Esophagus squamous epithelium (tissue), 5 donors: Measurements from ENCODE around the gene USP35. TPM values are rescaled to one million over a fixed set of nuclear protein-coding genes. Genes with fewer than 3 reads are reported as not detected.
A peak's percentile ranks its signal among the peaks of the same experiment; 100 is the strongest.

Experiments
- DNase-seq: peaks from one replicate; lab custom pipeline; 2025; lab: John Stamatoyannopoulos, UW
- H3K27ac ChIP-seq, 4 donors: fragments of 200-600 bp; sonication (generic); one replicate each; pipeline ENCODE4 v1.5.1; 2016 to 2019; ENCODE audit warnings: mild to moderate bottlenecking in 1 of 4
- H3K27me3 ChIP-seq, 4 donors: fragments of 200-600 bp; sonication (generic); 1 replicate in 3 of 4; 2 replicates in 1 of 4; pipeline versions ENCODE4 v1.5.1 to v1.6.0; 2017 to 2021; ENCODE audit warnings: antibody characterized with exemption in 1 of 4
- H3K36me3 ChIP-seq, 3 donors: fragments of 200-600 bp; sonication (generic); one replicate each; pipeline ENCODE4 v1.5.1; 2016 to 2019
- H3K4me1 ChIP-seq, 3 donors: fragments of 200-600 bp; sonication (generic); one replicate each; pipeline ENCODE4 v1.5.1; 2017 to 2019
- H3K4me3 ChIP-seq, 4 donors: fragments of 200-600 bp; sonication (generic); 1 replicate in 3 of 4; 2 replicates in 1 of 4; pipeline ENCODE4 v1.5.1; 2016 to 2019; ENCODE audit warnings: mild to moderate bottlenecking in 2 of 4, moderate library complexity in 1 of 4
- H3K9me3 ChIP-seq, 3 donors: fragments of 200-600 bp; sonication (generic); one replicate each; pipeline ENCODE4 v1.5.1; 2016 to 2019
- POLR2A ChIP-seq, 4 donors: fragments of 450-650 bp; IDR thresholded peaks; one replicate each; pipeline ENCODE4 v1.6.1; 2017; ENCODE audit warnings: antibody characterized with exemption in 4 of 4, mild to moderate bottlenecking in 4 of 4, moderate library complexity in 3 of 4
- WGBS, 2 donors: methylation state at CpG; one replicate each; pipeline ENCODE4 v1.1.5; 2018; 5-methylcytosine and 5-hydroxymethylcytosine counted together
- intact Hi-C: fragments of 100-400 bp; cut with DNase I; formaldehyde crosslinking; loops from one replicate; pipeline ENCODE4 v1.15.0; 2022
- total RNA-seq, 4 donors: library from RNA; depleted of rRNA; stranded (reverse); fragments of >200 nt; gene quantifications; one replicate each; pipeline ENCODE4 v1.1.0, GENCODE V29; 2016
- TF ChIP-seq, protein P1 (sequence below), 6 experiments: fragments of 450-650 bp in 4 of 6; fragments of 200-600 bp in 2 of 6; sonication (generic) in 2 of 6; IDR thresholded peaks; one replicate each; pipeline ENCODE4 v1.5.1; 2016 to 2019; ENCODE audit warnings: antibody characterized with exemption in 6 of 6, mild to moderate bottlenecking in 4 of 6, moderate library complexity in 4 of 6
- donor health status: DM: yes; HTN: yes; CAD: no.

USP35 gene
- total RNA-seq, 4 donors from 2014 or later: 4.5 to 7.0 (median 6.1) TPM

DNA sequence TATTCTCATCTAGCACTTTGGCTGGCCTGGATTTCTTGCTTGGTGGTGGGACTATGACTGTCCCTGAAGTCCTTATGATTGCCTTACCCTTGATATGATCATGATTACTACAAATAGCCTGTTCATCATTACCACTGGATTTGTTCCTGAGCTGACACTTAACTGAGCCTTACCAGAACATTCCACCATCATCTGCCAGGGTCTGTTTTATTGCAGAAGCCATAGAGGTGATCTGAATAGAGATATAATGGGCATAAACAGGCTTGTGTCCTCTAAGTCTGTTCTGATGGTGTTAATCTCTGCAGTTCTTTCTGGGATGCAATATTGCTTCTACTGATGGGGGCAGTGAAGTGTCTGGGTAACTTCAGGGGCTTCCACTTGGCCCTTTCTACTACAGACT, 36.9 kb upstream of the USP35 start:
- intact Hi-C loops: no loop called here
- no peak for DNase-seq
- Histone ChIP-seq H3K4me3 (no peak overlapping the region), H3K4me1 (peaks cover 0 to 17% (median 0%) of the 10 kb centered on the region in 3 donors), H3K9me3 (no peaks in the 10 kb centered on the region), H3K27ac (no peak overlapping the region), H3K36me3 (no peaks in the 10 kb centered on the region), H3K27me3 (no peaks in the 10 kb centered on the region)
- no peak for TF ChIP-seq POLR2A (IDR thresholded peaks at IDR 0.05)
- TF ChIP-seq, protein P1, sequence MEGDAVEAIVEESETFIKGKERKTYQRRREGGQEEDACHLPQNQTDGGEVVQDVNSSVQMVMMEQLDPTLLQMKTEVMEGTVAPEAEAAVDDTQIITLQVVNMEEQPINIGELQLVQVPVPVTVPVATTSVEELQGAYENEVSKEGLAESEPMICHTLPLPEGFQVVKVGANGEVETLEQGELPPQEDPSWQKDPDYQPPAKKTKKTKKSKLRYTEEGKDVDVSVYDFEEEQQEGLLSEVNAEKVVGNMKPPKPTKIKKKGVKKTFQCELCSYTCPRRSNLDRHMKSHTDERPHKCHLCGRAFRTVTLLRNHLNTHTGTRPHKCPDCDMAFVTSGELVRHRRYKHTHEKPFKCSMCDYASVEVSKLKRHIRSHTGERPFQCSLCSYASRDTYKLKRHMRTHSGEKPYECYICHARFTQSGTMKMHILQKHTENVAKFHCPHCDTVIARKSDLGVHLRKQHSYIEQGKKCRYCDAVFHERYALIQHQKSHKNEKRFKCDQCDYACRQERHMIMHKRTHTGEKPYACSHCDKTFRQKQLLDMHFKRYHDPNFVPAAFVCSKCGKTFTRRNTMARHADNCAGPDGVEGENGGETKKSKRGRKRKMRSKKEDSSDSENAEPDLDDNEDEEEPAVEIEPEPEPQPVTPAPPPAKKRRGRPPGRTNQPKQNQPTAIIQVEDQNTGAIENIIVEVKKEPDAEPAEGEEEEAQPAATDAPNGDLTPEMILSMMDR (IDR thresholded peaks at IDR 0.05): no peak

DNA sequence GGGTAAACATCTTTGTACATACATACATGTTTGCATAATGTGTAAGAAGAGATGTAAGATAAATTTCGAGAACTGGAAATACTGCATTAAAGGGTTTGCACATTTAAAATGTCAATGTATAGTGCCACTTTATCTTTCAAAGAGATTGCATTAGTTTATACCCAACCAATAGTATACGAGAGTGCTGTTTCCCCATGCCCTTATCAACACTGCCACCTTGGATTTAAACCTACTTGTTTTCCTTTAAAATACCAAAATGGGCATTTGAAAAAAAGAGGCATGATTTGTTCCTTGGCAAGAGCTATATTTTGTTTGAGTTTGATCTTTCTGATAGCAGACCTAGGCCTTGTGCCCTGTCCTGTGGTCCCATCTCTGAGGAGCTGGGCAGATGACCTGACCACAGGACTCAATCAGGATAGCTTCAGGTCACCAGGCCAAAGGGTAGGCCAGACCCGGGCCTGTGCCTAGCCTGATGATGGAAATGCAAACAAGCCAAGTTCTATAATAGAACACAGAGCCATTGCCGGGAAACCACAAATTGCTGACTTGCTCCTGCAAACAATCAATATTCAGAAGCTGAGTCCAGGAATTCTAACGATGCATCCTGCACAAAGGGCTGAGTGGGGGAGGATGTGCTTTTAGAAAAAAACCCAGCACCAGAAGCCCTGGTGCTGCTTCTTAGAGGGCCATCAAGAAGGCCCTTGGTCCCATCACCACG, 32.4 kb upstream of the USP35 start:
- WGBS, 2 donors: 71 to 73% methylated on average over 5 to 6 of the region's 6 CpGs
- no peak for DNase-seq
- no peak overlapping the region for H3K27ac ChIP-seq
- peaks cover 0 to 6% (median 0%) of the 10 kb centered on the region in 3 donors for H3K4me1 ChIP-seq
- TF ChIP-seq, protein P1 (IDR thresholded peaks at IDR 0.05): no peak
- TF ChIP-seq POLR2A (IDR thresholded peaks at IDR 0.05): no peak
- intact Hi-C loops: no loop called here
- H3K36me3 ChIP-seq: no peaks in the 10 kb centered on the region
- H3K9me3 ChIP-seq: no peaks in the 10 kb centered on the region
- no peaks in the 10 kb centered on the region for H3K27me3 ChIP-seq
- no peak overlapping the region for H3K4me3 ChIP-seq

DNA sequence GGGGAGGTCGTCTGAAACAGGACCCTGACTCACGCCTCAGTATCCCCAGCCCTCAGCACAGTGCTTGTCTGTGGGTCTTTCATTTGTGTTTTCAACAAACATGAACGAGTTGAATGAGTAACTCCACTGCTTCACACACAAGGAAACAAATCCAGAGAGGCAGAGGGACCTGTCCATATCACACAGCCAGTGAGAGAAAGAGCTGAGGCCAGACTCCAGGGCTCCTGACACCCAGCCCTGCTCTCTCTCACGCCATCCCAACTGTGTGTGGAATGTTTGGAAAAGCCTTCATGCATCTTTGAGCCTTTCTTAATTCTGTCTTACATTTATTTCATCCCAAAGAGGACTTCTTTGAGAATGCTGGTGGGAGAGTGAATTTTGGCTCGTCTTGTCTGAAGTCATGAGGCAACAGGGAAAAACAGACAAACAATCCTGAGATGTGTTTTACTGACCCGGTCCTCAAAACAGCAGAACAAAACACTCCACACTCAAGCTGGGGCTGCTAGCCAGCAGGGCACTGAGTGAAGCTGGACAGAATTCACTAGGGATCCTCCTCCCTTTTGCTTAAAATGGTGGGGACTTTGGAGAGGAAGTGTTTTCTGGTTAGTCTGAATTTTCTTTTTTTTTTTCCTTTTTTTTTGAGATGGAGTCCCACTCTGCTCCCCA, 29.6 kb upstream of the USP35 start:
- intact Hi-C loops: no loop called here
- Histone ChIP-seq H3K27me3 (no peaks in the 10 kb centered on the region), H3K27ac (peak overlapping the region in 3 of 4 donors; percentile 9 to 57 (median 50)), H3K4me1 (peaks cover 0 to 18% (median 0%) of the 10 kb centered on the region in 3 donors), H3K4me3 (no peak overlapping the region), H3K36me3 (no peaks in the 10 kb centered on the region), H3K9me3 (no peaks in the 10 kb centered on the region)
- WGBS, 2 donors: 45 to 47% methylated on average over 6 of the region's 6 CpGs
- no peak for DNase-seq
- TF ChIP-seq, protein P1 (IDR thresholded peaks at IDR 0.05): no peak
- TF ChIP-seq POLR2A (IDR thresholded peaks at IDR 0.05): no peak

DNA sequence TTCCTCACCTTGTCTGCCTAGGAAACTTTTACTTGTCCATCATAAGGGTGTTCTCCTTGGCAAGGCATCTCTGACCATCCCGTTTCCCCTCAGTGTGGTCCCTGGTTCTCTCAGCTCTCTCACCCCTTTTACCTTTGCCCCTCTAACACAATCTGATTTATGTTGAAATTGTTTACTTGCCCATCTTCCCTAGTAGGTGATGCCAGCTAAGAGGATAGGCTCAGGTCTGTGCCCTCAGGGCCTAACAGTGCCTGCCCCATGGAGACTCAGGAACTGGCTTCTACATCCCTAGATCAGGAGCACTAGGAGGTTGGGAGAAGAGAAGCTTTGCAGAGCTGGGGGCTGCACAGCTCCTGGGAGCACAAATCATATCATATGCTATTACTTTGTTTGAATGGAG, 28.2 kb upstream of the USP35 start:
- WGBS, 2 donors: 81 to 92% methylated on average over 1 of the region's 1 CpG
- H3K27ac ChIP-seq: no peak overlapping the region
- H3K4me1 ChIP-seq: peaks cover 0 to 18% (median 0%) of the 10 kb centered on the region in 3 donors
- no peaks in the 10 kb centered on the region for H3K27me3 ChIP-seq
- intact Hi-C loops: no loop called here
- H3K36me3 ChIP-seq: no peaks in the 10 kb centered on the region
- no peak overlapping the region for H3K4me3 ChIP-seq
- H3K9me3 ChIP-seq: no peaks in the 10 kb centered on the region
- no peak for DNase-seq
- TF ChIP-seq POLR2A (IDR thresholded peaks at IDR 0.05): no peak
- TF ChIP-seq, protein P1 (IDR thresholded peaks at IDR 0.05): no peak

DNA sequence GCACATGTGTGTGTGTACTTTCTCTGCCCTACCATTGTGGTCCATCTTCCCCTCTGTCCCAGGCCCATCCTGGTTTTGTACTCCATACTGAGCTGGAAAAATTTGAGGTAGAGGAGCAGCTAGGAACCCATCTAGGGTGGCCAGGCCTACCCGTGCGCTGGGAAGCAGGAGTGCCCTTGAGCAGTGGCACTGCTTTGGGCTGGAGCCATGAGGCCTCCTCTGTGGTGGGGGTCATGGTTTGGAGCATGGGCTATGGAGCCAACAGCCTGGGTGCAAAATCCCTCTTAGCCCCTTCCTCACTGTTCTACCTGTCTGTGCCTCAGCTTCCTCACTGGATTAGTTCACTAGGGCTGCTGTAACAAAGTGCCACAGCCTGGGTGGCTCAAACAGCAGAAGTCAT, 27.4 kb upstream of the USP35 start:
- H3K4me3 ChIP-seq: no peak overlapping the region
- TF ChIP-seq, protein P1 (IDR thresholded peaks at IDR 0.05): no peak
- TF ChIP-seq POLR2A (IDR thresholded peaks at IDR 0.05): no peak
- H3K9me3 ChIP-seq: no peaks in the 10 kb centered on the region
- WGBS, 2 donors: no CpG with 5 or more reads among the region's 2 CpGs
- H3K27me3 ChIP-seq: no peaks in the 10 kb centered on the region
- DNase-seq: no peak
- no peaks in the 10 kb centered on the region for H3K36me3 ChIP-seq
- H3K27ac ChIP-seq: no peak overlapping the region
- intact Hi-C loops: no loop called here
- peaks cover 0 to 18% (median 0%) of the 10 kb centered on the region in 3 donors for H3K4me1 ChIP-seq
